Fibroblast of villous mesenchyme (primary cell): ENCODE measurements around the gene TOGARAM1. TPM values are rescaled to one million over a fixed set of nuclear protein-coding genes. Genes with fewer than 3 reads are reported as not detected.

Source experiments
- DNase-seq: peaks from one replicate; pipeline ENCODE4 v3.0.0-alpha.2; 2010; ENCODE audit warnings: low read depth
- H3K4me3 ChIP-seq: 2 replicates; pipeline ENCODE4 v1.5.1; 2011; ENCODE audit warnings: low read depth, mild to moderate bottlenecking, low read length
- total RNA-seq: library from RNA; depleted of rRNA; stranded (reverse); fragments of >200 nt; gene quantifications from 2 replicates; pipeline ENCODE4 v1.2.3, GENCODE V29; 2012
- TF ChIP-seq, protein P1 (sequence below): IDR thresholded peaks from 2 replicates; pipeline ENCODE4 v1.5.1; 2012; ENCODE audit warnings: low read depth, mild to moderate bottlenecking, low read length; ENCODE audit not compliant: insufficient read depth

Gene TOGARAM1
- total RNA-seq, 1 donor, result 22.5 TPM

DNA sequence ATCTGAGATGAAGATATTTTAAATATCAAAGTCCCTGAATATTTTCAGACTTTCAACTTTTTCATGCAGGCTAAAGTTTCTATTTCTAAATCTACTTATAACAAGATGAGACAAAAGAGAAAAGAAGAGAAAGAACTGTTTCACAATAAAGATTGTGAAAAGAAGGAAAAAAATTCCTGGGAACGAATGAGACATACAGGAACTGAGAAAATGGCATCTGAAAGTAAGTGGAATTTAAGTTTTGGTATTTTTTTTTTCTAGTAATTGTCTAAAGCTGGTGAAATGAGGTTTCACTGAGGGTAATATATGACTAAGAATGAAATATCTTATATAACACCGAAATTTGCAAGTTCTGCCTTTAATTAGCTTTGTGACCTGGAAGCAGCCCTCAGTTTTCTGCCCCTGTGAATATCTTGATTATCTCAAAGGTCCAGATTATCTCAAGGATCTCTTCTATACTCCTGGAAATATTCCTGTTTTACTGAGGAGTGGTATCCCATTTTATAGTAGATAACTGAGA lies 66.2 kb downstream of the TOGARAM1 start:
- TF ChIP-seq, protein P1, sequence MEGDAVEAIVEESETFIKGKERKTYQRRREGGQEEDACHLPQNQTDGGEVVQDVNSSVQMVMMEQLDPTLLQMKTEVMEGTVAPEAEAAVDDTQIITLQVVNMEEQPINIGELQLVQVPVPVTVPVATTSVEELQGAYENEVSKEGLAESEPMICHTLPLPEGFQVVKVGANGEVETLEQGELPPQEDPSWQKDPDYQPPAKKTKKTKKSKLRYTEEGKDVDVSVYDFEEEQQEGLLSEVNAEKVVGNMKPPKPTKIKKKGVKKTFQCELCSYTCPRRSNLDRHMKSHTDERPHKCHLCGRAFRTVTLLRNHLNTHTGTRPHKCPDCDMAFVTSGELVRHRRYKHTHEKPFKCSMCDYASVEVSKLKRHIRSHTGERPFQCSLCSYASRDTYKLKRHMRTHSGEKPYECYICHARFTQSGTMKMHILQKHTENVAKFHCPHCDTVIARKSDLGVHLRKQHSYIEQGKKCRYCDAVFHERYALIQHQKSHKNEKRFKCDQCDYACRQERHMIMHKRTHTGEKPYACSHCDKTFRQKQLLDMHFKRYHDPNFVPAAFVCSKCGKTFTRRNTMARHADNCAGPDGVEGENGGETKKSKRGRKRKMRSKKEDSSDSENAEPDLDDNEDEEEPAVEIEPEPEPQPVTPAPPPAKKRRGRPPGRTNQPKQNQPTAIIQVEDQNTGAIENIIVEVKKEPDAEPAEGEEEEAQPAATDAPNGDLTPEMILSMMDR, result no peak
- no peak for DNase-seq
- H3K4me3 ChIP-seq, result no peak overlapping the region

DNA sequence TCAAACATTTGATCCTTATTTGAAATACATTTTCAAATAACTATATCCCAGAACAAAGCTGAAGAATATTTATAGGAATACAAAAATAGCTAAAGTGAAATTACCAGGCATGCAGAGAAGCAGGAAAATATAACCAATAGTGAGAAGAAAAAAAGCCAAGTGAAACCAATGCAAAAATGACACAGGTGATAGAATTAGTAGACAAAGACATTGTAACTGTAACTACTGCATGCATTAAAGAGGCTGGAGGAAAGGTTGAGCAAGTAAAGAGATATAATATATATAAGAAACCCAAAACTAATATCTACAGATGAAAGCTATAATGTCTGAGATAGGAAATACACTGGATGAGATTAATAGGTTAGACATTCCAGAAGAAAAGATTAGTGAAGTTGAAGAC lies 72.7 kb downstream of the TOGARAM1 start:
- no peak overlapping the region for H3K4me3 ChIP-seq
- no peak for DNase-seq
- TF ChIP-seq, protein P1, result no peak

DNA sequence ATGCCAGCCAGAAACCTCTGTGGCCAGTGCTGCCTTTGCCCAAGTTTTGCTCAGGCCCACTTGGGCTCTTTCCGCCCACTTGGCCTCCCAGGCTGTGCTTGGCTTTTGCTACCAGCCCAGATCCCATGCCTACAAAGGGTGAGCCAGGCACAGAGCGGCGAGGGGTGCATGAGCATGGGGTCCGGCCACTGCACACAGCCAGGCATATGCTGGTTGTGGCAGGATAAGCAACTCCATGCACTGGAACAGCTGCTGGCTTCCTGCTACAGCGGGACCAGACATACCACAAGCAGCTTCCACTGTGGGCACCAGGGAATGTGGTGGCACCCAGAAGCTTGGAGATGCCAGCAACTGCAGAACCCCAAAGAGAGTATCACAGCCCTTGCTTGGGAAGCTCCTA lies 76.3 kb downstream of the TOGARAM1 start:
- no peak overlapping the region for H3K4me3 ChIP-seq
- TF ChIP-seq, protein P1, result no peak
- no peak for DNase-seq

DNA sequence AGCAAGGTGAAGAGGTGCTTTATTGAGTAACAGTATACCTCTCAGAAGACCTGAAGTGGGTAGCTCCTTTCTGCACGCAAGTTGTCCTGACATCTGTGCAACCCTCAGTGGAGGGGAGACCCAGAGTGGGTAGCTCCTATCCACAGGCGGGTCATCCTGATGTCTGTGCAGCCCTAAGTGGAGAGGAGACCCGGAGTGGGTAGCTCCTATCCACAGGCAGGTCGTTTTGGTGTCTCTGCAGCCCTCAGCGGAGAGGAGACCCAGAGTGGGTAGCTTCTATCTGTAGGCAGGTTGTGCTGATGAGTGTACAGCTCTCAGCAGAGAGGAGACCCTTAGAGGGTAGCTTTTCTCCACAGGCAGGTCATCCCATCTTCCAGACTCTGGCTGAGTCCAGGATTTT lies 76.9 kb downstream of the TOGARAM1 start:
- TF ChIP-seq, protein P1, result no peak
- no peak for DNase-seq
- no peak overlapping the region for H3K4me3 ChIP-seq

DNA sequence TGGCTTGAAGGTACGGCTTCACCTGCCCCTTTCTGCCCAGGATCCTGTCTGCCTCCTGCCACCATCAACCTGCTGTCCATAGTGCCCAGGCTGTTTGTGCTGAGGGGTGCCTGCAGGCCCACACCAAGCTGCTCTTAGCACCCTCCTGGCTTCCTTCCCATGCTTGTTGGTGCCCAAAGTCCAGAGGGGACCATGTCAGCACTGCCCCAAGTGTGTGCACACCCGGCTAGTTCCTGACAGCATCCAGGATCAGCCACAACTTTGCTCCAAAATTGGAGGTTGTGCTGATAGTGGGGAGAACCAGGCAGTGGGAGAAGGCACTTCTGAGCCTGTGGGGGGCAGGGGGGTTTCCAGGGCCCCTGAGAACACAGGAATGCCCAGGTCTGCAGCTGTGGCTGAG lies 77.4 kb downstream of the TOGARAM1 start:
- no peak for DNase-seq
- TF ChIP-seq, protein P1, result no peak
- H3K4me3 ChIP-seq, result no peak overlapping the region

DNA sequence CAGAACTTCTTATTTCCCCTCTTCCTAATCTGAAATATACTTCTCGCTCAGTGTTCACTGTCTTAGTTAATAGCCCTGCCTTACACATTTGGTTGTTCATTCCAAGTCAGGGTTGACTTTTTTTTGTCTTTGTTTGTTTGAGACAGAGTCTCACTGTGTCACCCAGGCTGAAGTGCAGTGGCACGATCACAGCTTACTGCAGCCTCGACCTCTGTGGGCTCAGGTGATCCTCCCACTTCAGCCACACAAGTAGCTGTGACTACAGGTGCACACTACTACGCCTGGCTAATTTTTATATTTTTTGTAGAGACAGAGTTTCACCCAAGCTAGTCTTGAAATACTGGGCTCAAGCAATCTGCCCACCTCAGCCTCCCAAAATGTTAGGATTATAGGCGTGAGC lies 79.7 kb downstream of the TOGARAM1 start:
- no peak overlapping the region for H3K4me3 ChIP-seq
- no peak for DNase-seq
- TF ChIP-seq, protein P1, result no peak

DNA sequence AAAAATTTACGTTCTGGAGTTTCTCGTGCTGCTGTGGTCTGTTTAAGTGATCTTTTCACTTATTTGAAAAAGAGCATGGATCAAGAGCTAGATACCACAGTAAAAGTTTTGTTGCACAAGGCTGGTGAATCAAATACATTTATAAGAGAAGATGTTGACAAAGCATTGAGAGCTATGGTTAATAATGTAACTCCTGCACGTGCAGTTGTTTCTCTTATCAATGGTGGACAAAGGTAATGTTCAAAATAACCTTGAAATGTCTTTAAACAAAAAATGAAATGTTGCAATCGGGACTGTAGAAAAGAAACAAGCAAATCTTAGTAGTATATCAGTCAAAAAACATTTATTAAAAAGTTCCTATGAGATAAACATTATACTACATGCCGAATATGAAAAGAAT lies 82.6 kb downstream of the TOGARAM1 start:
- H3K4me3 ChIP-seq, result no peak overlapping the region
- TF ChIP-seq, protein P1, result no peak
- no peak for DNase-seq
